HG03103 (cell line): ENCODE data around the gene SPINDOC.
A peak's percentile ranks its signal among the peaks of the same experiment; 100 is the strongest.
"Not testable (repeated sequence)": the region's sequence is repeated elsewhere in the genome, so short reads cannot be mapped to it uniquely, and the experiment has no call there.

Source experiments
- ATAC-seq: cut with Tn5 transposase; IDR thresholded peaks from one replicate; pipeline ENCODE4 v1.9.1; 2021; ENCODE audit warnings: low read depth; ENCODE audit not compliant: unreplicated experiment

Gene SPINDOC, protein sequence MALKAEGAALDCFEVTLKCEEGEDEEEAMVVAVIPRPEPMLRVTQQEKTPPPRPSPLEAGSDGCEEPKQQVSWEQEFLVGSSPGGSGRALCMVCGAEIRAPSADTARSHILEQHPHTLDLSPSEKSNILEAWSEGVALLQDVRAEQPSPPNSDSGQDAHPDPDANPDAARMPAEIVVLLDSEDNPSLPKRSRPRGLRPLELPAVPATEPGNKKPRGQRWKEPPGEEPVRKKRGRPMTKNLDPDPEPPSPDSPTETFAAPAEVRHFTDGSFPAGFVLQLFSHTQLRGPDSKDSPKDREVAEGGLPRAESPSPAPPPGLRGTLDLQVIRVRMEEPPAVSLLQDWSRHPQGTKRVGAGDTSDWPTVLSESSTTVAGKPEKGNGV

GRCh38 chr11:63813035-63813562, at the start of gene SPINDOC:
TSS of gene SPINDOC (plus strand) at chr11:63813456. CDS start at chr11:63813687, 231 bp downstream.
- ATAC-seq = peak; percentile 79

DNA sequence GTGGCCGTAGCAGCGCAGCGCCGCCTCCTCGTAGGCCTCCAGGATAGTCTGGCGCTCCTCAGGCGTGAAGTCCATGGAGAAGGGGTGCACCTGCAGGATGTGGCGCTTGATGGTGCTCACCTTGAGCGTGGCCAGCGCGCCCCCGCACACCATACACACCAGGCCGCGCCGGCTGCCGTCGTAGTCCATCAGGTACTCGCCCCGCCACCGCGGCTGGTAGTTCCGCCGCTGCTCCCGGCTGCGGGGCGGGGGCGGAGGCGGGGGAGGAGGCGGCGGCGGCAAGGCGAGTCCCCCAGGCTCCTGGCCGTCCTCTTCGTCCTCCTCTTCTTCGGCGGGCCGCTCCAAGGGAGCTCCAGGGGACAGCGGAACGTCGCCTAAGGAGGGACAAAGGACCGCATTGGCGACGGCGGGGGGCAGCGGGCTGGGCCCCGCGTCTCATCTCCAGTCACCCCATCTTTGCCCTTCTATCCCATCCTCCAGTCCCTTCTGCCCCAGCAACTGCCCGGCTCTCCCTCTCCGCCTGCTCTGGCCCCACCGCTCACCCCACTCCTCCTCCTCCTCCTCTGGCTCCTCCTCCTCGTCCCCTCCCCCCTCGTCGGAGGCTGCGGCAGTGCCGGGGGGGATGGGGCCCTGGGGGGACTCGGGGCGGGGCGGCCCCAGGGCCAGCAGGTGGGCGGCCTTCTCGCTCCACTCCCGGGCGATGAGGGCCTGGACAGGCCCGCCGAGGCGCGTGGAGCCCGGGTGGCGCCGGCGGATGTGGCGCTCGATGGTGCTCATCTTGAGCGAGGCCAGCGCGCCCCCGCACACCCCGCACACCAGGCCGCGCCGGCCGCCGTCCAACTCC, 49.5 kb upstream of the SPINDOC start:
- ATAC-seq = no peak

DNA sequence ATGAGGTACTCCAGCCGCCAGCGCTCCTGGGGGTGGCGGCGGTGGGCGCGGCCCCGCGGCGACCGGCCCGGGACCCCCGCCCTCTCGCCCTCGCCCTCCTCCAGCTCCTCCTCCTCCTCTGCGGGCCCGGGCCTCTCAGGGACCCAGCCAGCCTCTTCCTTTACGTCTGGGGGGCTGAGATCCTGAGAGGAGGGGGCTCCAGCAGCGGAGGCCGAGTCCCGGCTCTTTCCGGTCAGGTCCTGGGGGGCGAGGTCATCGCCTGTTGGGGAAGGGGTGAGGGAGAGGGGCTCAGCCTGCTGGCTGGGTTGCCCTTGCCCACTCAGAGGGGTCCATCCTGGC, 48.9 kb upstream of the SPINDOC start:
- ATAC-seq = no peak

- no peak for ATAC-seq
These were observed 48.3 kb upstream of the SPINDOC start for GRCh38 chr11:63764679-63765647.

DNA sequence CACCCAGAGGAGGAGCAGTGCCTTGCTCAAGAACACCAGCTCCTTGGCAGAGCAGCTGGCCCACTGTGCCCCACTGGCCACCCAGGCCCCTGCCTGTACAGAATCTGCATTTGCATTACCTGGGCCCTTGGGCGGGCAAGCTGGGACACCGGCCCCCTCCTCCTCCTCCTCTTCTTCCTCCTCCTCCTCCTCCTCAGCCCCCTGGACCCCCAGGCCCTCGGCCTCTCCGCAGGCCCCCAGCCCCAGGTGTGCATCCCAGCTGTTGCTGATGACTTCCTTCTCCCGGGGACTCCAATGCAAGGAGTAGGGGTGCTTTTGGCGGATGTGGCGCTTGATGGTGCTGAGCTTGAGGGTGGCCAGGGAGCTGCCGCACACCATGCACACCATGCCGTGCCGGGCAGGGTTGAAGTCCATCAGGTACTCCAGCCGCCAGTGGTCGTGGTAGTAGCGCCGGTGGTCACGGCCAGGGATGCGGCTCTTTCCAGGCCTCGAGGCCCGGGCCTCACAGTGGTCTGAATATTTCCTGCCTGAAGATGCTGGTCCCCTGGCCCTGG, 47.5 kb upstream of the SPINDOC start:
- no peak for ATAC-seq

DNA sequence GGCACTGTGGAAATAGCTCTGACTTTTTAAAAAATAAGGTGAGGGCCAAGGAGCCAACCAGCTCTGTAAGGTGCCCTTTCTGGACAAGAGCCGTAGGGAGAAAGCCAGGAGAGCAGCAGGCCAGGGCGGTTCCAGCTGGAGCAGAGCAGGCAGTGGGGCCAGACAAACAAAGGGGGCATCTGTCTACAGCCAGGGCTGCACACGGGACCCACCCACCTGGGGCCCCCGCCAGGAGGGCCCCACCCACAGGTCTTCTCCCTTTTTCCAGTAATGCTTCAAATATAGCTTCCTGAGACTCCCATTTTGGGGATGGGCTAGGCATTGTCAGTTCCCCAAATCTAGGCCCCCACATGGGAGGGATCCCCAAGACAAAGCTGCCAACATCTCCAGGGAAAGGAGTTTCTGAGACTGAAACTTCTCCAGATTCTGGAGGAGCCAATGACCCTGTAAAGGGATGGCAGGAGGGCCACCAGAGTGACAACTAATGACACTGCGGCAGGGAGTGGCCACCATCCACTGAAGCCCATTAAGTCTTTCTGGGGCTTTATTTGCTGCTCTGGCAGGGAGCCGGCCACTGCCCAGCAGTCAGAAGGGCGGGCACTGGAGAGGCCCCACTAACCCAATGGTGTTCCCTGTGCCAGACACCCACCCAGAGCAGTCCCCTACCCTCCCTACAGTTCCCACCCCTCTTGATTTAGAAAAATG, 46.6 kb upstream of the SPINDOC start:
- ATAC-seq = no peak

- ATAC-seq = no peak
These were observed 46.0 kb upstream of the SPINDOC start for GRCh38 chr11:63767267-63767564.

- ATAC-seq = no peak
These were observed 45.6 kb upstream of the SPINDOC start for GRCh38 chr11:63767565-63768236.

GRCh38 chr11:63768237-63769041, 44.8 kb upstream of the SPINDOC start, which contains the start of gene ZFTA:
TSS of gene ZFTA (minus strand) at chr11:63768775. CDS start at chr11:63768622, 153 bp downstream.
- peak; percentile 44 for ATAC-seq

DNA sequence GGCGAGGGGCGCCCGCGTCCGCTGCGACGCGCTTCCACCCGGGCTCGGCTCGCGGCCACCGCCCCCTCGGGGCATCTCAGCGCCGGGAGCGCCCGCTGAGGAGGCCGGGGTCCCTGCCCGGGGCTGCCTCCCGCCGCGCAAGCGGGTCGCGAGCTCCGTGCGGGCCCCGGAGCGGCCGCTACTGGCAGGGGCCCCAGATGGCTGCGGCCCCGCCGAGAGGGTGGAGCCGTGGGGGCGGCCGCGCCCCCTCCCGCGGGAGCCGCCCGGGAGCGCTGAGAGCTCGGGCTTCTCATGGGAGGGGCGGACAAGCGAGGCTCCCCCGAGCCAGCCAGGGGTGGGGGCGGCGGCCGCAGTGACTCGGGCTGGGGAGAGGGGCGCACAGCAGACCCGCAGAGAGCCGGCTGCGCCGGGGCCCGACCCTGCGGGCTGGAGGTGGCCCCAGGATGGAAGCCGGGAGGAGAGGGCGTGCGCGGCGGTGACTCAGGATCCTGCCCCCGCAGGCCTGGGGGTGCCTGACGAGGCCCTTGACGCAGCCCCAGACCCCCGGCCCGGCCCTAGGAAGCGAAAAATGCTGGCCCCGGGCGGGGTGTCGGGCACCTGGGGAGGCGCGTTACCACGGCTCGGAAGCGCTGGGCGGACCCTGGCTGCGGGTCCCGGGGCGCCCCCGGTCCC, 44.1 kb upstream of the SPINDOC start:
- peak; percentile 34 for ATAC-seq

DNA sequence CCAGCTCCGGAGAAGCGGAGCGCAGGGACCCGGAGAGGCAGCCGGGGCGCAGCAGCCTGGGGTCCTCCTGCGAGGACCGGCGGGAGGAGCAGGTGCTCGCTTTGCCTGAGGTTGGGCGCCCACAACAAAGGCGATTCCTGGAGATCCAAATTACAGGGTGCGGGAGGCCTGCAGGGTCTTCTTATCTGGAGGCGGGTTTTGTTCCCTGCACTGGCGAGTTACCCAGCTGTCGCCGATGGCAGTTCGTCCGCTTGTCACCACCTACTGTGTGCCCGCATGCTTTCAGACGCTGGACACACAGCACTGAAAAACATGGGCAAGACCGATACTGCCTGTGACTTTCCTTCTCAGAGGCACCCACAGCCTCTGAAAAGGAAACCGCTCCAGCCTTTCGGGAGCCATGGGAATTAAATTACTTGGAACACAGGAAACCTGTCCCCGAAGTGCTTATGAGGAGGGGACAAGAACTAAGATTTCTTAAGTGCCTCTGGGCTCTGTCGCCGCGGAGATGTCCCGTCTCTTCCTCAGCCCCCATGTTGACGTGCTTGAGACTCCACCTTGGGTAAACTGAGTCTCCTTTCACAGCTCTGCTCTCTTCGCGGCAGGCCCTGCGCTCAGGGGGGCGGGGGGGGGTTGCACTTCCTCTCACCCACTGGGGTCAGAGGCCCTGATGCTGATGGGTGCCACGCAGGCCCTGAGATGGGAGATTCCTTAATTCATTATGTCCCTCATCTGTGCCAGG, 43.4 kb upstream of the SPINDOC start:
- ATAC-seq = no peak

DNA sequence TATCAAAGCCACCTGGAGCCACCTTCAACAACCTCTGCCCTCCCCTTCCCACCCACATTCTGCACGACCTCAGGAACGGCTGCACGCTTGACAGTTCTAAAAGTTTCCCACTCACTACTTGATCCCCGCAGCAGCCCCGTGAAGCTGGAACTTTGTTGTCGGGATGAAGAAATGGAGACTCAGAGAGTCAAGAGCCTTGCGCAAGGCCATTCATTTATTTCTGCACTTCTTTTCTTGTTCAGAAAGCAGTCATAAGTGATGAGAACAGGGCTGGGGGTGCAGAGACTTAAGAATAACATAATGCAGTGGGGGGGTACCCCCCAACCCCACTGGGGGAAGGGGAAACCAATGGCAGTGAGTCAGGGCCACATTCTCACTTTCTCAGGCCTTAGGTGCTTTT, 42.5 kb upstream of the SPINDOC start:
- no peak for ATAC-seq

GRCh38 chr11:63771741-63772318, 41.4 kb upstream of the SPINDOC start:
- not testable (repeated sequence) for ATAC-seq

DNA sequence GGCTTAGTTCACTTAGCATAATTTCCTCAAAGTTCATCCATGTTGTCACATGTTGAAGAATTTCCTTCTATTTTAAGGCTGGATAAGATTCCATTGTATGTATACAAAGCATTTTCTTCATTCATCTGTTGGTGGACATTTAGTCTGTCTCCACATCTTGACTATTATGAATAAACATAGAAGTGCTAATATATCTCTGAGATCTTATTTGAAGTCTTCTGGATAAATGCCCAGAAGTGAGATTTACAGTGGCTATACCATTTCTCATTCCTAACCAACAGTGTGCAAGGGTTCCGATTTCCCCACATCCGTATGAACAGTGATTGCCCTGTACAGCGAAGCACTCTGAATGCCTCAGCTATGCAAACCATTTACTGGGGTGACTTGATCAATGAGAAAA, 38.1 kb upstream of the SPINDOC start:
- no peak for ATAC-seq

DNA sequence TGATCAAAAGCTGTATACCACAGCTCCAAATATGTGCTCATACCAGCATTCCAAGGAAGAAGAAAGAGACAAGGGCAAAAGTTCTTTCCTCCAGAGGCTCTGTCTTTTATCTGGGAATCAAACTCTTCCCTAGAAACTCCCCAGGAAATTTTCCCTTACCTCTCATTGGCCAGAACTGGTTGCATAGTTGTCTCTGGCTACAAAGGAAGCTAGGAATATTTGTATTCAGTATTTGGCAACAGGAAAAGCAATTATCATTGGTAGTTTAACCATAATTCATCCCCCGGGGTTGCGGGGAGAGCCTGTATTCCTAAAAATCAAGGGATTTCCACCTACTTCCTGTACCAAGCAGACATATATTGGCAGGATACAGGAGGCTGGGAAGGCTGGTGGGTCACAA, 34.2 kb upstream of the SPINDOC start:
- no peak for ATAC-seq

- no peak for ATAC-seq
These were observed 30.5 kb upstream of the SPINDOC start for GRCh38 chr11:63782749-63783148.
